BJ (cell line): ENCODE results near the gene PRKAR2B. TPM values are rescaled to one million over a fixed set of nuclear protein-coding genes. Genes with fewer than 3 reads are reported as not detected.

ENCODE experiments used
- CTCF ChIA-PET: fragments of 350-600 bp; formaldehyde crosslinking; extraction: SDS; loops from one replicate; lab custom pipeline; 2021; ENCODE audit warnings: antibody characterized with exemption, inconsistent platforms; lab: Yijun Ruan, JAX
- POLR2A ChIA-PET: fragments of 300-600 bp; sonication (Branson Sonifier 250); formaldehyde crosslinking; extraction: SDS; loops from one replicate; lab custom pipeline; 2021; ENCODE audit warnings: antibody characterized with exemption; lab: Charles Lee
- DNase-seq: peaks from one replicate; pipeline ENCODE4 v3.0.0-alpha.2; 2011; ENCODE audit warnings: low read depth
- H3K27me3 ChIP-seq: 2 replicates; pipeline ENCODE4 v1.6.0; 2011; ENCODE audit warnings: low read length; ENCODE audit not compliant: control insufficient read depth, insufficient read depth
- H3K36me3 ChIP-seq: 2 replicates; pipeline ENCODE4 v1.5.1; 2011; ENCODE audit warnings: low read length; ENCODE audit not compliant: control insufficient read depth, insufficient read depth
- H3K4me3 ChIP-seq: 2 replicates; pipeline ENCODE4 v1.5.1; 2011; ENCODE audit warnings: low read depth, mild to moderate bottlenecking, control low read depth, low read length
- CTCF ChIP-seq: IDR thresholded peaks from 2 replicates; pipeline ENCODE4 v1.5.1; 2011; ENCODE audit warnings: low read depth, mild to moderate bottlenecking, control low read depth, inconsistent platforms, low read length, moderate library complexity; ENCODE audit not compliant: insufficient read depth
- polyA plus RNA-seq: library from polyadenylated mRNA; depleted of rRNA; stranded (reverse); fragments of >200 nt; gene quantifications from 2 replicates; pipeline ENCODE4 v1.2.3, GENCODE V29; 2011

PRKAR2B gene
- polyA plus RNA-seq, 1 experiment: 2.6 TPM

- DNase-seq: peak; percentile 9
Measured at GRCh38 chr7:107122486-107122911, 78.0 kb downstream of the PRKAR2B start.

GRCh38 chr7:107123392-107123791 is 78.9 kb downstream of the PRKAR2B start:
- DNase-seq: no peak
- no peaks in the 10 kb centered on the region for H3K27me3 ChIP-seq
- CTCF ChIA-PET: interaction anchor here (0.6 to 2.1 kb wide), 4 partner anchors 10 to 143 kb away, joined by 3 to 10 read pairs (median 4); no protein-coding TSS in a partner anchor
- no peak for TF ChIP-seq CTCF
- no peak overlapping the region for H3K4me3 ChIP-seq
- H3K36me3 ChIP-seq: no peaks in the 10 kb centered on the region
- POLR2A ChIA-PET: no interaction called here

More at GRCh38 chr7:107122486-107122911, 78.0 kb downstream of the PRKAR2B start:
- no peak for TF ChIP-seq CTCF
- CTCF ChIA-PET: interaction anchor here (0.8 to 2.1 kb wide), 8 partner anchors 11 to 147 kb away, joined by 3 to 10 read pairs (median 4); partner anchors contain the start of gene HBP1
- POLR2A ChIA-PET: no interaction called here
- H3K36me3 ChIP-seq: no peaks in the 10 kb centered on the region
- no peaks in the 10 kb centered on the region for H3K27me3 ChIP-seq
- H3K4me3 ChIP-seq: no peak overlapping the region

- H3K4me3 ChIP-seq: no peak overlapping the region
- TF ChIP-seq CTCF: no peak
- ChIA-PET CTCF (no interaction called here), POLR2A (no interaction called here)
- no peaks in the 10 kb centered on the region for H3K27me3 ChIP-seq
- no peaks in the 10 kb centered on the region for H3K36me3 ChIP-seq
- no peak for DNase-seq
Measured at GRCh38 chr7:107125475-107125874, 81.0 kb downstream of the PRKAR2B start.

GRCh38 chr7:107128217-107128616 is 83.7 kb downstream of the PRKAR2B start:
- no peak for TF ChIP-seq CTCF
- ChIA-PET POLR2A (no interaction called here), CTCF (no interaction called here)
- no peak overlapping the region for H3K4me3 ChIP-seq
- no peak for DNase-seq
- no peaks in the 10 kb centered on the region for H3K27me3 ChIP-seq
- H3K36me3 ChIP-seq: no peaks in the 10 kb centered on the region

GRCh38 chr7:107128748-107129147 is 84.2 kb downstream of the PRKAR2B start:
- TF ChIP-seq CTCF: no peak
- ChIA-PET POLR2A (no interaction called here), CTCF (no interaction called here)

More at GRCh38 chr7:107128748-107129147, 84.2 kb downstream of the PRKAR2B start:
- Histone ChIP-seq H3K36me3 (no peaks in the 10 kb centered on the region), H3K27me3 (no peaks in the 10 kb centered on the region), H3K4me3 (no peak overlapping the region)
- DNase-seq: no peak
